HG03103 (cell line): ENCODE measurements around the gene BUD23.
A peak's percentile ranks its signal among the peaks of the same experiment; 100 is the strongest.
"Not testable (repeated sequence)": the region's sequence is repeated elsewhere in the genome, so short reads cannot be mapped to it uniquely, and the experiment has no call there.

Source experiments
- ATAC-seq: cut with Tn5 transposase; IDR thresholded peaks from one replicate; pipeline ENCODE4 v1.9.1; 2021; ENCODE audit warnings: low read depth; ENCODE audit not compliant: unreplicated experiment

BUD23 gene

DNA sequence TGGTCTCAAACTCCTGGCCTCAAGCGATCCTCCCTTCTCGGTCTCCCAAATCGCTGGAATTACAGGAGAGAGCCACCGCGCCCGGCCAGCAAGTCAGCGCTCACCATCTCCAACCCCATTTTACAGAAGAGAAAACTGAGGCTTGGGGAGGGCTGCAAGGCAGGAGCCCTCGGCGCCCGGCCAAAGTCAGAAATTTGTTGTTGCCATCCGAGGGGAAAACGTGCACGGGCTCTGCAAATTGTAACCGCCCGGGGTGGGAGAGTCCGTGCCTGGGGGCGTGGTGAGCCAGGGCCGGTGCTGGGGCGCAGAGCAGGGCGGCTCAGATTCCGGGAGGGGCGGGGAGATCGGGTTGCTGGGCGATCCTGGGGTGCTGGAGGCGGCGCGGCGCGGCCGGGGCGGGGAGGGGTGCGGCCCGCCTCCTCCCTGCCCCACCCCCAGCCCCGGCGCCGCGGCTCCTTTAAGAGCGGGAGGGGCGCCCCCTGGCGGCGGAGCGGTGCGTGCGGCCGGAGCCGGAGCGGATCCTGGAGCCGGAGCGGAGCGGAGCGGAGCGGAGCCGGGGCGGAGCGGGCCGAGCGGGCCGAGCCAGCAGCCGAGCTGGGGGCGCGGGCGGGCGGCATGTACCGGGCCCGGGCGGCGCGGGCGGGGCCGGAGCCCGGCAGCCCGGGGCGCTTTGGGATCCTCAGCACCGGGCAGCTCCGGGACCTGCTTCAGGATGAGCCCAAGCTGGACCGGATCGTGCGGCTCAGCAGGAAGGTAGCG lies 15.9 kb upstream of the BUD23 start, which contains the start of gene VPS37D:
Gene VPS37D (plus strand): TSS at position 488 of the 759 bp plus-strand sequence. CDS start 128 bp downstream, at position 616.
- peak; percentile 93 for ATAC-seq

DNA sequence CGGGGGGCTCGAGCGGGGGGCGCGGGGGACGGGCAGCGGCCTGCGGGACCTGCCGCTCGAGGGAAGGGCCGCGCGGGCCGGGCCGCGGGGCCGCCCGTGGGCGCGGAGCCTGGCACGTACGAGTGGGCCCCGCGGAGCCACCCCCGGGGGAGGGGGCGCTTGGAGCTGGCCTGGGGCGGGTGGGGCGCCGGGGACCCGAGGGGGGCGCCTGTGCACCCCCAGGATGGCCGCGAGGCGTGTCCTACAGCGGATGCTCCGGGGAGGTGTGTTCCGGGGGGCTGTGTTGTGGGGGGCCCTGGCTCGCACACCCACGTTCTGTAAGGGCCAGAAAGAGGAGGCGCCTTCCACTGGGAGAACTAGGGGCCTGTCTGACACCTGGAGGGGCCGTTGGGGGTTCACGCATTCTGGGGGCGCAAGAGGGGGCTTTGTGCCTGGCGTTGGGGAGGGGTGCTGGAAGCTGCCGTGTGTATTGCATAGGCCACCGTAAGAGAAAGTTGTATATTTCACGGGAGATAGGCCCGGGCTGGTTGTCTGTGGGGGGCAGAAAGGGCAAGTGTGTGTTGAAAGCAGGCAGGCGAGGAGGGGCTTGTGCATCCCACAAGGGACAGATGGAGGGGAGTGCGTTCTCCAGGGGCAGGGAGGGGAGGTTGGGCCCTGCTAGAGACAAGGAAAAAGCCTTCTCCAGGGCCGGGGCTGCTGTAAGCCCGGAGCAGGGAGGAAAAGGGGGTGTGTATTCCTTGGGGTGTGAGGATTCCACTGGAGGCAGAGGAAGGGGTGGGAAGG lies 15.1 kb upstream of the BUD23 start:
- ATAC-seq = no peak

DNA sequence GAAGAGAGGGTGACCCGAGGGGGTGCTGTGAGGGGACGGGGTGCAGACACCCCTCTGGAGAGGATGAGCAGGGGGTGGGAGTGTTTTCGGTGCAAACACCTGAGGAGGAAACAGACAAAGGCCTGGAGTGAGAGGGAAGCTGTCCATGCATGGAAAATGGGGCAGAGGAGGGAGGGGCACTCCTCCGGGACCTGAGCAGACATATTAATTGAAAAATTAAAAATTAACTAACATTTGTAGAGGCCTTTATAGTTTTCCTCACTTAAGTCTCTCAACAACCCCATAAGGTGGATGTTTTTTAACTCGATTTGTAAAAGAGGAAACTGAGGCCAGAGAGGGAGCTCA lies 14.5 kb upstream of the BUD23 start:
- no peak for ATAC-seq

DNA sequence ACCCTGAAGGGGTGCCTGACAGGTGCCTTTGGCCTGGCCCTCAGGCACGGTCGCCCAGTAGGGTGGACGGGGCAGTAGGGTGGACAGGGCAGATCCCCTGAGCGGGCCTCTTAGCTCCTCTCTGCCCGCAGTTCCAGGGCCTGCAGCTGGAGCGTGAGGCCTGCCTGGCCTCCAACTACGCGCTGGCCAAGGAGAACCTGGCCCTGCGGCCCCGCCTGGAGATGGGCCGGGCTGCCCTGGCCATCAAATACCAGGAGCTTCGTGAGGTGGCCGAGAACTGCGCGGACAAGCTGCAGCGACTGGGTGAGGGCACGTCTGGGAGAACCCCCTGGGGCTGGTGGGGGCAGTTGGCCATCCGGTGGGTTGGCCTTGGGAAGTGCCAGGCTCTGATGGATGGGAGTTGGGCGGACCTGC lies 14.1 kb upstream of the BUD23 start:
- ATAC-seq = no peak

DNA sequence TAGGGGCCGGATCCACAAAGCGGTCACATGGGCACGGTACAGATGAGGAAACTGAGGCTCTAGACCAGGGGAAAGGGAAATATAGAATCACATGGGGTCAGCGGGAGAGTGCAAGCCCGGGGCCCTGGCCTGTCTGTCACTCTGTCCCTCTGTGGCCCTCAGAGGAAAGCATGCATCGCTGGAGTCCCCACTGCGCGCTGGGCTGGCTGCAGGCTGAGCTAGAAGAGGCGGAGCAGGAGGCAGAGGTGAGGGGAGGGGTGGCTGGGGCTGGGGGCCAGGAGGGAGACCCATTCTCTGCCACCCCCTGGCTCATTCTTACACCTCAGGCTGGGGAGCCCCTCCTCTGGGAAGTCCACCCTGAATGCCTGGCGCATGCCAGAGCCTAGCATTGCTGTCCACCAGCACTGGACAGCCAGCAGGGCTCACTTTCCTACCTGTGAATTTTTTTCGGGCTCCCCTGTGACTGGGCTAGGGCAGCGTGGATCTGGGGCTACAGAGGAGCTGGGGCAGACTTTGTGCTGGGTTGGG lies 13.5 kb upstream of the BUD23 start:
- ATAC-seq = no peak

DNA sequence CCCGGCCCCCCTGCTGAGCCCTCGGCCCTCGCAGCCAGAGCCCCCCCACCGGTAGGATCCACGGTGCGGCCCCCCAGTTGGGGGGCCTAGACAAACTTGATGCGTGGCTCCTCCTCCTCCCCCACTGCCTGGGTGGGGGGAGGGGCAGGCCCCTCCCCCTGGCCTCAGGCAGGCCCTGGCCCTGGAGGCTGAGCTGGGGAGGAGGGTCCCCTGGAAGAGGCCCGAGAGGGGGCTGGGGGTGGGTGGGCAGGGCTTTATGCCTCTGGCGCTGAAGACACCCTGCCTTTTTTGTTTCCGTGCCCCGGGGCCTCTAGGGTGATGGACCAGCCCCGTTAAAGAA lies 12.1 kb upstream of the BUD23 start:
- ATAC-seq = no peak

DNA sequence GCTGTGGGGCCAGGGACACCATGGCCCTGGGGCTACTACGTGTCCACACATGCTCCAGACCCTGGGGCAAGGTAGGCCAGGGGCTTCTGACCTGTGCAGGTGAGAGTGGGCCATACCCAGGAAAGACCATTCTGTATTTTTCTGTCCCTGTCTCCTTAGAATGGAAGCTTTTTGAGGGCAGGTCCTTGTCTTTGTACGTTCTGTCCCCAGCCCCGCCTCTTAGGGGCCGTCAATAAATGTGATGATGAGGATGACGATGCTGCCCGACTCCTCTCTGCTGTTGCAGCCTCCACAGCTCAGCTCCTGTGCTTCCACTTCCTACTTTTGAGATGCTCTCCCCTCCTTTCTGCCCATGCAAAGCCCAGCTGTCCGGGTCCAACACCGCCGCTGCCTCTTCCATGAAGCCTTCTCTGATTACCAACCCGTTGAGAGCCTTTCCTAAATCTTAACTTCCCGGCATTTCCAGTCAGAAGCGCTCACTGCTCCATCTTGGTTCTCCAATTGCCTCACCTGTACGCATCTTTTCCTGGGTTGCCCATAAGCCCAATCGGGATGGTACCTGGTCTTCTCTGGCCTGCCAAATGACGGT lies 11.4 kb upstream of the BUD23 start:
- ATAC-seq = no peak

DNA sequence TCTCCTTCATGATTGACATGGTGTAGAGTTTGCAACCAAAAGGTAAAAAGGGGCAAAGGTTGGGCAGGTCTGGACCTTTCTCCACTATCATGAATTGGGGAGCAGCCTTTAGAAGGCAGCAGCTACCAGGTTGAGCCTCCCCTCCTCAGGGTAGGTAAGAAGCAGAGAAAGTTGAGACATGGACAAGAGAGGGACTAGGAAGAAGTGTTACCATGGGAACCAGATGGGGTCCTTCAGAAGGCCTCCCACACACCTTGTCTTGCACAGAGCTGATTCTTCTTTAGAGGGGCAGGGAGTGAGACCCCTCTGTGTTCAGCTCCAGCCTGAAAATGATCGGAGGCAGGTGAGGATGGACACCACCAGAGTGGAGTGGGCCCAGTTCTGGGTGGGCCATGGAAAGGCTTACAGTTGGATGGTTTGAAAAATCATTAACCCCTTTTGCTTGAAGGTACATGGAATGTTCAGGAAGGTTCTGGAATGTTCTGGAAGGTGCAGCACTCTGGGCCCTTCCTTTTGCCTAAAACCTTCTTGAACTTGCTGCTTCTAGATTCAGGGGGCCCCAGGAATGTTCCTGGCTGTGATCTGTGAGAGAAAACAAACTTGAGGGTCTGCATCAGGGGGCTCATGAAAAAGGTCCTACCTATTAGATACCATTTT lies 8.8 kb upstream of the BUD23 start:
- no peak for ATAC-seq

DNA sequence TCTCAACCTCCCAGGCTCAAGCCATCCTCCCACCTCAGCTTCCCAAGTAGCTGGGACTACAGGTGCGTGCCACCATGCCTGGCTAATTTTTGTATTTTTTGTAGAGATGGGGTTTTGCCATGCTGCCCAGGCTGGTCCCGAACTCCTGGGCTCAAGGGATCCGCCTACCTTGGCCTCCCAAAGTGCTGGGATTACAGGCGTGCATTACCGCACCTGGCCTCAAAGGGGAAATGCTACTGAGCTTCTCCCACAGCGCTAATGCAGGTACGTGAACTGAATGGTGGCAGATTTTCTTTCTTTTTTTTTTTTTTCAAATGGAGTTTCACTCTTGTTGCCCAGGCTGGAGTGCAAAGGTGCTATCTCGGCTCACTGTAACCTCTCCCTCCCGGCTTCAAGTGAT lies 7.3 kb upstream of the BUD23 start:
- ATAC-seq = not testable (repeated sequence)

DNA sequence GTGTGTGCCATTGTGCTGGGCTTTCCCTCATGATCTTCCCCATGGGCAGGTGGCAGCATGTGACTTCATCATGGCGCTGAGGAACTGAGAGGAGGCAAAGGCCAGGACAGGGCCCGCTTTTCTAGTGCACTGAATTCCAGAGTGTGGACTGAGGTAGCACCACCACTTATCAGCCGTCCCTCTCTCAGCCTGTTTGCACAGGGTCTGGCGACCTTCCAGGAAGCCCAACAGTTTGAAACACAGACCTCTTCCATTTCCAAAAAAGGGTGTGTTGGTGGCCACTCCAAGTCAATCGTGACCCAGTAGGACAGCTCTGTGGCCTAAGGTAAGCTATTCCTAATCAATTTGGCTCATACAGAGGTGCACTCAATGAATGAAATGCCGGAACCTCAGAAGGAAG lies 4.5 kb upstream of the BUD23 start:
- ATAC-seq = no peak

DNA sequence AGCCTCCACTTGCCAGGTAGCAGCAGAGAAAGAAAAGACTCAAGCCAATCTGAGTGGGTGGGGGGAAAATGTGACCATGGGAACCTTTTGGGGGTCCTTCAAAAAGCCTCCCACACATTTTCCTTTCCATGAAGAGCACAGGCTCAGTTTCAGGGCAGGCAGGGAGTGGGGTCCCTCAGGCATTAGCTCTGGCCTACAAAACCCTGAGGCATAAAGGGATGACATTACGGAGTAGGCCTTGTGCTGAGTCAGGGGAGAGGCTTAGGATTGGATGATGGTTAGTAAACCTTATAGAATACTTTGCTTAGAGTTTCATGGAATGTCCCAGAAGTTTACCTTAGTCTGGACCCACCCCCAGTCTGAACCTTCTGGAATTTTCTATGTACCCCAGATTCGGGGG lies 3.7 kb upstream of the BUD23 start:
- no peak for ATAC-seq

DNA sequence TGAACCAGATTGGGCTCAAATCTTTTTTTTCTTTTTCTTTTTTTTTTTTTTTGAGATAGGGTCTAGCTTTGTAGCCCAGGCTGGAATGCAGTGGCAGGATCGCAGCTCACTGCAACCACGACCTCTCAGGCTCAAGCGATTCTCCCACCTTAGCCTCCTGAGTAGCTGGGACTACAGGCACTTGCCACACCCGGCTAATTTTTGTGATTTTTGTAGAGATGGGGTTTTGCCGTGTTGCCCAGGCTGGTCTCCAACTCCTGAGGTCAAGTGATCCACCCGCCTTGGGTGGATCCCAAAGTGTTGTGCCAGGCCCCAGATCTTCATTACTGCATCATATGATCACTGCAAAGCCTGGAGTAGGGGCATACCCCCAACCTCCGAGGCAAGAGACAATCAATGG lies 2.9 kb upstream of the BUD23 start:
- ATAC-seq = no peak

DNA sequence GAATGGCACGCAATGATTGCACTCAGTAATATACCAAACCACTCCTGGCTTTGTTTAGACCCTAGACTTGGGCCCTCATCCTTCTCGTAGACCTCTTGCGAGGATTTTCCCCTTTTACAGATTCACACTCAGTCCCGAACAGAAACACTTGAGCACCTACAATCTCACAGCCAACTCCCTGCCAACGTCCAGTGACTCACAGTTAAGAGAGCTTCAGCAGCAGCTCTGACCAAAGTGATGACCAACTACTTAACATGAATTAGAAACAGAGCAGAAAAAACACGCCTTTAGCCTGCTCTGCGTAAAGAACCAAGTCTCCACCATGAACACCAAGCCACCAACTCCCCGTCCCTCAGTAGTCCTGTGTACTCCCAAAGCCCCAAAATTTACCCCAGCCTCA lies 2.4 kb upstream of the BUD23 start:
- no peak for ATAC-seq

DNA sequence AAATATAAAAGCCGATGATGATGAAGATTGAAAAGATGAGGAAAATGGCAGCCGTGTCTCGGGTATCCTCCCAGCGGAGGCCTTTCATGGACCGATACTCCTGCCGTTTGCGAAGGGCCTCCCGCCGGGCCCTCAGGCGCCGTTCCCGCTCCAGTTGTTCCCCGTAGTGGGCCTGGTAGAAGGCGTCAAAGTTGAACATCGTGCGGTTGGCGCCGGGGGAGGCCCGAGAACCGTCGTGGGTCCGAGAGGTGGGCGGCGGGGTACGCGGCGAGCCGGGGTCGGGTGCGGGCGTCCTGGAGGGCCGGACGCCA lies 697 bp upstream of the BUD23 start:
- no peak for ATAC-seq

DNA sequence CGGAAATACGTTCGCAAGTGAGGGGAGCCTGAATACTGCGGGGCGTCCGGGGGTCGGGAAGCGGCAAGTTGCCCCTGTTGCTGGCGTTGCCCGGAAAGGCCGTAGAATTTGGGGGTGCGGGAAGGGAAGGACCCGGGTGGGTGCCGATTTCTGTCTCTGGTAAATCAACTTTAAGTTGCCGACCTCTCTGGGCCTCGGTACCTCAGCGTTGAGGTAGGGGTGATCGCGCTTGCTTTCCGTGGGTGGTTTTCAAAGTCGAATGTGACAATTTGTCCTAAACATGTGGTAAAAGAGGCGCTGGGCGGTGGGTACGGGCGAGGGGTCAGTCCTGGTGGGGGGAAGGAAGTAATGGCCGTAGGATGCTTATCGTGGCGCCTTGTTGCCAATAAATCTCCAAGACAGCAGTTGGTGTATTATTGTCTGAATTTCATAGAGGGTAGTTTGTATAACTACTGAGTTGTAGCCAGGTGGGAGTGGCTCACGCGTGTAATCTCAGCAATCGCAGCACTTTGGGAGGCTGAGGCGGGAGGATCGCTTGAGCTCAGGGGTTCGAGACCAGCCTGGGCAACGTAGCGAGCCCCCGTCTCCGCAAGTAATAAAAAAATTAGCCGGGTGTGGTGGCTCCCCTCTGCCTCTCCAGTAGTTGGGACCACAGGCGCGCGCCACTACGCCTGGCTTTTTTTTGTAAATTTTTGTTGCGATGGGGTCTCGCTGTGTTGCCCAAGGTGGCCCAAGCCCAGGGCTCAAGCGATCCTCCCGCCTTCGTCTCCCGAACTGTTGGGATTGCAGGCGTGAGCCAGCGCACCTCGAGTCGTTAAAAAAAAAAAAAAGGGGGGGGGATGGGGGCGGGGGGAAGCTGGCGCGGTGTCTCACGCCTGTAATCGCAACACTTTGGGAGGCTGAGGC lies 644 bp downstream of the BUD23 start:
- no peak for ATAC-seq

DNA sequence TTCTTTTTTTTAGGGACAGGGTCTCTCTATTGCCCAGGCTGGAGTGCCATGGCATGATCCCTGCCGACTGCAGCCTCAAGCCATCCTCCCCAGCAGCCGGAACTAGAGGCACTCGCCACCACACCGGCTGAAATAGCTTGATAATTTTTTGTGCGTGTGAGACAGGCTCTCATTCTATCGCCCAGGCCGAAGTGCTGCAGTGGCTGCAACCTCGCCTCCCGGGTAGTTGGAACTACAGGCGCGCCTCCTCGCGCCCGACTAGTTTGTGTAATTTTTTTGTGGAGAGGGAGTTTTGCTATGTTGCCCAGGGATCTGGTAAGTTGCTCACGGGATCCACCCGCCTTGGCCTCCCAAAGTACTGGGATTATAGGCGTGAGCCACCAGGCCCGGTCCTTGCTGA lies 1.9 kb downstream of the BUD23 start:
- ATAC-seq = no peak

DNA sequence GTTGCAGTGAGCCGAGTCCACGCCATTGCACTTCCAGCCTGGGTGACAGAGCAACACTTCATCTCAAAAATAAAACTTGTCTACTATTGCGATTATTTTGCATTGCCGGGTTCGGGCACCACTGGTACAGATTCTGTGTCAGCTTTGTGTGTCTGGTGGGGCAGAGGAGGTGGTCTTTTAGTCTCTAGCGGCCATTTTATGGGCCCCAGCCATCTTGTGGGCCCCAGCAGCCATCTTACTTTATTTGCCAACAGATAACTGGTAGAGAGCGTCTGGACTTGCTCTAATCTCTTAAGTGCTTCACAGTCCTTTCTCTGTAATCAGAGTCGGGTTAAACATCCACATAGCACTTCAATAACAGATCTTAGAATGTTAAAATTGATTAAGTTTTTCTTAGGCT lies 4.9 kb downstream of the BUD23 start:
- ATAC-seq = no peak

DNA sequence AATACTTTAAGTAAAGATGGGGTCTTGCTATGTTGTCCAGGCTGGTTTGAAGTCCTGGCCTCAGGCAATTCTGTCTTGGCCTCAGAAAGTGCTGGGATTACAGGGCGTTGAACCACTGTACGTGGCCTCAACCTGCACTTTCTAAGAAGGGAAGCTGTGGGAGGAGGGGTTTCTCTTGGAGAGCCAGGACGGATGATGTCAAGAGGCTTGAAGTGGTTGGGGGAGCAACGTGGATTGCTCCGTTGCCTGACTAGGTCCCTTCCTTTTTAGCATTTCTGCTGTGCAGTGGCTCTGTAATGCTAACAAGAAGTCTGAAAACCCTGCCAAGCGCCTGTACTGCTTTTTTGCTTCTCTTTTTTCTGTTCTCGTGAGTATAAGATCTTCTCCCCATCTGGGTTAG lies 7.2 kb downstream of the BUD23 start:
- no peak for ATAC-seq

DNA sequence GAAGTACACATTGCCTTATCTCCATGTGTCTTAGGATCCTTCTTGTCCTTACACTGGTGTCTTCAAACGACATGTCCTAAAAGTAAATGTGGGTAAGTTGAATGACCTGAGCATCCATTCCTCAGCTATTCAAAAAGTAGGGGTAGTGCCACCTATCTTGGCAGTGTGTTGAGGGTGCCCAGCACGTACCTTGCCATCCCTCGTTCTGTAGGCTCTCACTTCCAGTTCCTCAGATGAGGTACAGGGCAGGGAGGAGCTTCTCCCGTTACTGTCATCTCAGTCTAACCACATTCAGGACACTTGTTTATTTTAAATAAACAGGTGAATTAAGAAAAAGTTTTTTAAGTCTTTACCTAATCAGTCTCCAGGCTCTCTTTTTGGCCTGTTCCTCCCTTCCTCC lies 13.0 kb downstream of the BUD23 start:
- ATAC-seq = no peak

DNA sequence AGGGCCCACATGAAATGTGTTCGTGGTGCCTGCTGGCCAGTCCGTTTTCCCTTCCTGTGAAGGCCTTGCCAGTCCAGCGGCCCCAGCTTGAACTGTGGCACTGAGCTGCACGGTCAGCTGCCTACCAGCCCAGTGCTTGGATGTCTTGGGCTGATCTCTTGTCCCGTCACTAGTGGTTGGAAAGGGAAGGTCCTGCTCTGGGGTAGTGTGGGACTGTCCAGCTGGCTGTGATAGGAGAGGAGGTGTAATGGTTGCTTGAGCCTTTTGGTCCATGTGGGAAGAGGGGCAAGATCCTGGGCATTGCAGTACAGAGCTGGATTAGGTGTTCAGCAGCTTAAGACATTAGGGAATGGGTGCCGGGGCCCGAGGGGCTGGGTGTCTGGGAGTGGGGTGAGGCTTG lies 15.0 kb downstream of the BUD23 start:
- no peak for ATAC-seq
